Measurements from ENCODE around the gene ATPAF2. TPM values are rescaled to one million over a fixed set of nuclear protein-coding genes. Genes with fewer than 3 reads are reported as not detected.

Gene ATPAF2
- total and polyA plus RNA-seq, 2 donors (not counting 3 experiments of a cell fraction or from before 2014, with no cell fraction given), result 23.2 to 35.7 TPM

- intact Hi-C loops (cut with micrococcal nuclease), result no loop called here
- Histone ChIP-seq H3K4me2 (ENCODE audit: insufficient read depth, low read length) (no peak overlapping the region), H3K4me3 (replicated peaks in 1 of 3; ENCODE audit: insufficient read depth in 1 of 3, low read depth in 1 of 3, low read length in 3 of 3) (no peak overlapping the region), H3K36me3 (ENCODE audit: control insufficient read depth in 2 of 2, extremely low read depth in 1 of 2, insufficient read depth in 2 of 2, low read length in 2 of 2) (peaks cover 0 to 2% of the 10 kb centered on the region in 2 experiments), H3K4me1 (ENCODE audit: control insufficient read depth, extremely low read depth, insufficient read depth, low read length) (peaks cover 1% of the 10 kb centered on the region), H3K27ac (ENCODE audit: insufficient read depth, low read depth, low read length) (no peak overlapping the region), H3K27me3 (ENCODE audit: control insufficient read depth in 2 of 2, insufficient read depth in 2 of 2, low read length in 2 of 2) (no peaks in the 10 kb centered on the region), H3K79me2 (ENCODE audit: control insufficient read depth, insufficient read depth, low read length) (no peaks in the 10 kb centered on the region), H4K20me1 (replicated peaks; ENCODE audit: control insufficient read depth, extremely low read depth, insufficient read depth, low read length) (no peaks in the 10 kb centered on the region), H2AFZ (ENCODE audit: low read depth, low read length) (no peak overlapping the region), H3K9me1 (replicated peaks; ENCODE audit: control insufficient read depth, extremely low read depth, insufficient read depth, low read length) (no peaks in the 10 kb centered on the region), H3K9me3 (replicated peaks; ENCODE audit: control insufficient read depth, insufficient read depth, low read length) (no peaks in the 10 kb centered on the region), H3K9ac (replicated peaks; ENCODE audit: extremely low read depth, insufficient read depth, low read length) (no peak overlapping the region)
- TF ChIP-seq GATA2 (IDR thresholded peaks at IDR 0.05; ENCODE audit: insufficient read depth, insufficient read length, low read depth, low read length), result no peak
- TF ChIP-seq MYC (IDR thresholded peaks at IDR 0.05; ENCODE audit: low read depth, low read length), result no peak
- TF ChIP-seq CTCF (IDR thresholded peaks at IDR 0.05; ENCODE audit: extremely low read depth in 1 of 2, insufficient read depth in 1 of 2, low read depth in 1 of 2, low read length in 2 of 2), result no peak
- no peak for TF ChIP-seq MAX (IDR thresholded peaks at IDR 0.05; ENCODE audit: insufficient read depth, insufficient read length)
- no peak for TF ChIP-seq POLR2AphosphoS5 (IDR thresholded peaks at IDR 0.05; ENCODE audit: insufficient read depth, low read depth, low read length)
- no peak for TF ChIP-seq POLR2A (IDR thresholded peaks at IDR 0.05; ENCODE audit: low read depth, low read length)
- no peak for TF ChIP-seq FOS (IDR thresholded peaks at IDR 0.05; ENCODE audit: borderline replicate concordance, insufficient read depth, low read length)
- TF ChIP-seq EZH2 (IDR thresholded peaks at IDR 0.05; ENCODE audit: borderline replicate concordance, low read depth, low read length, severe bottlenecking), result no peak
- no peak for TF ChIP-seq JUN (IDR thresholded peaks at IDR 0.05; ENCODE audit: borderline replicate concordance, insufficient read depth, insufficient read length, low read depth)
- POLR2A ChIA-PET, result no interaction called here
- BruUV-seq (replicated peaks), result no TSS peak
- CTCF ChIA-PET, result no interaction called here
- dilution Hi-C loops (cut with MboI; ENCODE audit: extremely low pct_ligation_motif_present, low sequenced_read_pairs), result loop anchor here (25.0 kb wide), 1 partner anchor 159 kb away; no protein-coding TSS in a partner anchor
- FAIRE-seq (no peak), DNase-seq (ENCODE audit: low read depth, low spot score) (no peak)
Observed at GRCh38 chr17:18045691-18046350, 6.9 kb upstream of the ATPAF2 start.

All from endothelial cell of umbilical vein (primary cell).